OCI-M1 (cell line): ENCODE results near the gene NUP85.
"Not testable (repeated sequence)": the region's sequence is repeated elsewhere in the genome, so short reads cannot be mapped to it uniquely, and the experiment has no call there.

Source experiments
- DNase-seq: peaks from one replicate; lab custom pipeline; 2025; lab: John Stamatoyannopoulos, UW

NUP85 gene

DNA sequence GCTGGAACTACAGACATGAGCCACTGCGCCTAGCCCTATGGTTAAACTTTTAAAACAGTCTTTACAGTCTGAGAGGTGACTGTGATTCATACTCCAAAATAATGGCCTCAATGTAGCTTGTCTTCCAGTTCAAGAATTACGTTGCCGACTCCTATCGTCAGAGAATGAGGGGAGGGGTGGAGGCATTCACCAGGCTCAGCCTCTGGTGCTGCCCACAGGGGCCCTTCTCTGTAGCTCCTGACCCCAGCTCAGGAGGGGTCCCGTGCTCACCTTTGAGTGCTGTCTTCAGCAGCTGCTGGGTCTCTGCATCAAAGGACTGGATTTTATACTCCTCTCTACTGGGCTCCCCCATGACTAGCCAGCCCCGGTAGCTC is 64.4 kb downstream of the NUP85 start:
- DNase-seq = no peak

DNA sequence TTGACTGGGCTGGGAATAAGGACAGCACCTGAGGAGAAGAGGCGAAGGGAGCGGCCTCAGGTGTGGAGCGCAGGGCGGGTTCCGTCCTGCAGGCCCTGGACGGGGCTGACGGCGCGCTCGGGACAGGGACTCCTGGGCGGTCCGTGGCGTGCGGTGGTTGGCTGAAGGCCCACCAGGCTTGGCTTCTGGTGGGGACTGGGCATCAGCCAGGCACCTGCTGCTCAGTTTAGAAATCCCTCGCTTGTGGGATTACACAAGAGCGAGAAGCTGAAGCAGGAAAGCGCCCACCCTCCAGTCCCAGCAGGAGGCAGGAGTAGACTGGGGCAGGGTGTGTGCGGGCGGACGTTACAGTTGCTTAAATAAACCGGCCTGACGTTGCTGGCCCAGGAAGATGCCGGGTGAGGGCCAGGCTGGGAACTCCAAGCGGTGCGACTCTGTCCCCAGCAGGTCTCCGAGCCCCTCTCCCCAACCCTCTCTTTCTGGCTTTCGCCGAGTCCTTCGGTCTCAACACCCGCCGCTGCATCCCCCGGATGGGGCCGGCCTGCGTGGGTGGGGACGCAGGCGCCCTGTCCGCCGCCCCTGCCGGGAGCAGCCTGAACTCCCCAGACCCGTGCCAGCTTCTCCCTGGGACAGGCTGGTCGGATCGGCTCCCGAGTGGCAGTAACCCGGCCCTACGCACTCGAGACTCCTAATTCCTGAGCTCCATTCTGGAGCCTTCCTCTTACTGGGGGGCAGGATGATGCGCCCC is 64.9 kb downstream of the NUP85 start:
- DNase-seq = peak; percentile 82

DNA sequence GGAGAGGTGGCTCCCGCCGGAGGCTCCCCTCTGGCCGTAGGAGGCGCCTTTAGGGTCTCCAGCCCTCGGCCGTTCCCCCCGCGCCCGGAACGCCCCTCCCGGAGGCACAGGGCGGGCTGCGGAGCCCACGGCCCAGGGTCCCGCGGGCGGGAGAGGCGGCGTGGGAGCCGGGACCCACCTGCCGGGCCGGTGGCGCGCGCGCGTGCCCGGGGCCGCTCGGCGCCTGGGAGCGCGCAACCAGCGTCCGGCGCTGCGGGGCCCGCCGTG is 65.4 kb downstream of the NUP85 start, which contains the start of gene MIF4GD:
Gene MIF4GD, minus strand, starts transcription at position 266 of the 267 bp plus-strand sequence. CDS start 1,036 bp downstream, outside the sequence.
- no peak for DNase-seq

DNA sequence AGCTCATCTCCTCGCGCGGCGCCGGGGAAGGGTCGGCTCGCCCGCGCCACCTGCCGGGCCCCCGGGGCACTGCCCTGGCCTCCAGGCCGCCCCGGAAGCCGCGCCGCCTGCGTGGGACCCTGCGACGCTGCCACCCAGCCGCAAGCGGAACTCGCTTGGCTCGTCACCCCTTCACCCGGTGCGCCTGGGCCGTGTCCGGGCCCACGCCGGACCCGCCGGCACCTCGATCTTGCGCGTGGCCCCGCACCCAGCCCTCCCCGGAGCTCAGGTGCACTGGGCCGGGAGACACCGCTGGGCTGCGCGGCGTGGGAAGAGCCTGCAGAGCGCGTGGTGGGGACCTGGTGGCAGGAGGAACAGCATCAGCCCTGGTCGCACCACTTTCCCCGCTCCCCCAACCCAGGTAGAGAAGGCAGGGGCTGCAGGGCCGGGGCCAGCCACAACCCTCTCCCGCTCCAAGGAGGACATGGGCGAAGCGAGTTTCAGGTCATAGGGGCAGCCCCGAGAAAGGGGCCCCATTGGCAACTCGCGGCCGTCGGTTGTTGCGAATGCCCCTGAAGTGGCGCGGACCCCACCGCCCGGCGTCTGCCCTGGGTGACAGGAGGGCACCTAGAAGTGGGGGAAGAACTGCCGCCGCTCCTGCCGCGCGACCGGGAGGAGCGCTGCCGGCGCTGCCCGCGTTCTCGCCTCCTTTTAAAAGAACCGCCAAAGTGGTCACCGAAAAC is 65.9 kb downstream of the NUP85 start:
- peak; percentile 89 for DNase-seq

DNA sequence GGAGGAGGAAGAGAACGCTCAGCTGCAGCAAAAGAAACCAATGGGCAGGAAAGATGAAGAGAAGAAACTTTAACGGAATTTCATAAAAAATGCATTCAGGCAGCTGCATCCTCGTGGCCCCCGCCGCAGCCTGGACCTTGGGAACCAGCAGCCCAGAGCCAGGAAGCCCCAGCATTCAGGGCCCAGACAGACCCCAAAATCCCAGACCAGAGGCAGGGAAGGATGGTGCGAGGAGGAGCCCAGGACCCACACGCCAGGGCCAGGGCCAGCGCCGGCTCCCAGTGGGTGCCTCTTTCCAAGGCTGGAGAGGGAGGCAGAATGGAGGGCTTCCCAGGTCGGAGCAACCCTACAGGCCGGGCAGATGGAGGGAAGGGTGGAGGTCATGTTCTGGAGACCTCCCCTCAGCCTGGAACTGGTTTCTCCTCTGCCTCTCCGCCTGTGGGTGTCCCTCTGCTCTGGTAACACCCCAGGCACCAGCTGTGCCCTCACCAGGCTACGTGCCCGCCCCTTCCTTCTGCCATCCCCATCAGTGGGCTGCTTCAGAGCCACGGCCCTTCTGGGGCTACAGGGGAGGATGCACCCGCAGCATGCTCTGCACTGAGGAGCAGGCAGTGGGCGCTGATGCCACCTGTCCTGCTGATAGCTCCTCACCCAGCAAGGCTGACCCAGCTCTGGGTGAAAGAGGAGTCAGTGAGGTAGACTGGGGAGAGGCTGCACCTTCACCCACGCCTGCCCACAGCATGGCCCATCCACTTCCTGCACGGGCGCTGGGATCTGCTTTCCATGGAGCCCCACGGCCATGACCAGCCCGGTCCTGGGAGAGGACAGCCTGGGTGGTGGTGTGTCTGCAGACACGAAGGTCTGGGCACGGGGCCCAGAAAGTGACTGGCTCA is 66.7 kb downstream of the NUP85 start:
- no peak for DNase-seq

DNA sequence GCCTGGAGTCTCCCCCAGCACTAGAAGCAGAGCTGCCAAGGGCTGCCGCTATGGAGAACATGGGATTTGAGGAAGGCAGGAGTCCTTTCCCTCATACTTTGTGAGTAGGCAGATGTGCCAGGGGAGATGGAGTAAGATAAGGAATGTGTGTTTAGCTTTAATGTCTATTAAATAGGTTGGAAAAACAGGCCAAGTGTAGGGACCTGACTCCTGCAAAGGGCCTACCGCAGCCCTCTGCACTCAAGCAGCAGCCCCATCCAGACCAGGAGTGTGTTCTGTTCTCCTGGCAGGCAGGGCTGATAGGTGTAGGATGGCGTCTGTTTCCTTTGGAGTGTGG is 67.3 kb downstream of the NUP85 start:
- no peak for DNase-seq

DNA sequence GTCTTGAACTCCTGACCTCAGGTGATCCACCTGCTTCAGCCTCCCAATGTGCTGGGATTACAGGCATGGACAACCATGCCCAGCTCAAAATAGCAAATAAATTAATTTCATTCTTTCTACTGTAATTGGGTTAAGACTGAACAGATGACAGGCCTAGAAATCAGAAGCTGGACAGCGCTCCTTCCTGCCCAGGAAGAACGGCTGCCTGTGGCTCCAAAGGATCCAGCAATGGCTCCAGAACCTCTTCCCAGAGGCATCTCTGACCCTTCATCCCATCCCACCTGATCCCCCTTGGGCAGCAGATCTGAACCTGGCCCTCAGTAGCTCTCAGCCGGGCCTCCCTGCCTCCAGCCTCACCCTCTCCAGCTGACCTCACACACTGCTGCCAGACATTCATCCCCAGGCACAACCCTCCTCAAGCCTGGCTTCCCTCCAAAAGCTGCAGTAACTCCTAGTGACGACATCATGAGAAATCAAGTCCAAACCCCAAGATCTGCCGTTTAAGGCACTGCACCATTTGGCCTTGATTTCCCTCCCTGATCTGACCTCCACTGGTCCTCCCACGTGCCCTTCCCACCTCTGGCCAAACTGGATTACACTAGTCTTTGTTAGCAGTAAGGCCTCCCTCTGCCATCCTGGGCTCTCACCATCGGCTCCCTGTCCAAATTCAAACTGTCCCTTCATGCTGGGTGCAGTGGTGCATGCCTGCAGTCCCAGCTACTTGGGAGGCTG is 68.7 kb downstream of the NUP85 start:
- DNase-seq = peak; percentile 9

DNA sequence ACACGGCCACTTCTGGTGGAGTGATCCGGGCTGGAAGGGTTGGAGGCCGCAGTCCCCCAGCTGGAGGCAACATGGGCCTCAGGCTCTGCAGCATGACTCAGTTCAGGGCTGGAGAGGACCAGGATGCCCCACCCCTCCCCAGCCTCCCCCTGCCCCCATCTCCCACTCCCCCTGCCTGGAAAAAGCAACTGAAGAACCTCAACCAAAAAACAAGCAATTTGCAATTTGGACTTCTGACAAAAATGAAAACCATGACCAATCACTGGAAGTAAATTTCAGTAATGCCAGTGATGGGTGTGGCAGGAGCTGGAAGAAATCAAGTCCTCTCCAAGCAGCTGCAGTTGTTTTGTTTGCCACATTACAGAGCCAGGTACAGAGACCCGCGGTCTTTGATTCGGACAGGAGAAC is 72.2 kb downstream of the NUP85 start:
- no peak for DNase-seq

DNA sequence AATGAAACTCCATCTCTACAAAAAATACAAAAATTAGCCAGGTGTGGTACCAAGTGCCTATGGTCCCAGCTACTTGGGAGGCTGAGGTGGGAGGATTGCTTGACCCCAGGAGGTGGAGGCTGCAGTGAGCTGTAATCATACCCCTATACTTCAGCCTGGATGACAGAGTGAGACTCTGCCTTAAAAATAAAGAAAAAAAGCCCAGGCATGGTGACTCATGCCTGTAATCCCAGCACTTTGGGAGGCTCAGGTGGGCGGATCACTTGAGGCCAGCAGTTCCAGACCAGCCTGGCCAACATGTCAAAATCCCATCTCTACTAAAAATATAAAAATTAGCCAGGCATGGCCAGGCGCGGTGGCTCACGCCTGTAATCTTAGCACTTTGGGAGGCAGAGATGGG is 74.7 kb downstream of the NUP85 start:
- not testable (repeated sequence) for DNase-seq

DNA sequence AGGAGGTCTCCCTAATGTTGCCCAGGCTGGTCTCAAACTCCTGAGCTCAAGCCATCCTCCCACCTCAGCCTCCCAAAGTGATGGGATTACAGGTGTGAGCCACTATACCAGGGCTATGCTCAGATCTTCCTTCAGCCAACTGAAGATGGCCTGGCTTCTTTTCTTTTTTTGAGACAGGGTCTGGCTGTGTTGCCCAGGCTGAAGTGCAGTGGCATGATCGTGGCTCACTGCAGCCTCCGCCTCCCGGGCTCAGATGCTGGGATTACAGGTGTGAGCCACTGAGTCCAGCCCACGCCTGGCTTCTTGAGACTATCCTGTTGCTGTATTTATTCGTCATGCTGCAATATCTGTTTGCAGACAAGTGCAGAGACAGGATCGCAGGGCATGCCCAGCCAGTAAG is 79.6 kb downstream of the NUP85 start:
- no peak for DNase-seq
